Lung (tissue), 12 donors: ENCODE data around the gene RIMOC1. TPM values are rescaled to one million over a fixed set of nuclear protein-coding genes. Genes with fewer than 3 reads are reported as not detected.

ENCODE experiments used
- ATAC-seq: fragments of 200-7000 bp; cut with Tn5 transposase; one replicate; pipeline ENCODE4 v1.9.1; 2020; ENCODE audit warnings: moderate number of reproducible peaks; ENCODE audit not compliant: insufficient read depth, low FRiP score
- DNase-seq, 3 donors: peaks; one replicate each; pipeline ENCODE4 v3.0.0-alpha.2; 2013 to 2017
- H3K27ac ChIP-seq, 2 donors: one replicate each; pipeline ENCODE4 v1.5.1; 2013; ENCODE audit warnings: mild to moderate bottlenecking in 2 of 2, moderate library complexity in 2 of 2, control low read depth in 1 of 2, inconsistent platforms in 1 of 2, low read depth in 1 of 2, low read length in 1 of 2
- H3K27me3 ChIP-seq, 3 donors: one replicate each; pipeline ENCODE4 v1.5.1; 2013; ENCODE audit warnings: low read length in 2 of 3; ENCODE audit not compliant: control insufficient read depth in 3 of 3, insufficient read depth in 3 of 3
- H3K36me3 ChIP-seq, 4 donors: one replicate each; pipeline ENCODE4 v1.5.1; 2013; ENCODE audit warnings: low read length in 4 of 4, mild to moderate bottlenecking in 1 of 4, moderate library complexity in 1 of 4; ENCODE audit not compliant: control insufficient read depth in 4 of 4, insufficient read depth in 4 of 4
- H3K4me1 ChIP-seq, 5 donors: one replicate each; pipeline ENCODE4 v1.5.1; 2013; ENCODE audit warnings: low read length in 5 of 5, mild to moderate bottlenecking in 2 of 5, moderate library complexity in 1 of 5; ENCODE audit not compliant: control insufficient read depth in 5 of 5, insufficient read depth in 5 of 5
- H3K4me3 ChIP-seq: one replicate; pipeline ENCODE4 v1.5.1; 2013; ENCODE audit warnings: mild to moderate bottlenecking, control low read depth, moderate library complexity
- H3K9ac ChIP-seq, 2 donors: one replicate each; pipeline ENCODE4 v1.5.1; 2013; ENCODE audit warnings: low read length in 2 of 2, control low read depth in 1 of 2; ENCODE audit not compliant: insufficient read depth in 1 of 2
- H3K9me3 ChIP-seq, 4 donors: one replicate each; pipeline ENCODE4 v1.5.1; 2013; ENCODE audit warnings: low read length in 3 of 4, mild to moderate bottlenecking in 1 of 4, moderate library complexity in 1 of 4; ENCODE audit not compliant: control insufficient read depth in 4 of 4, insufficient read depth in 3 of 4
- WGBS, 2 donors: extraction: QIAGEN DNeasy Blood & Tissue Kit; methylation state at CpG; one replicate each; pipeline ENCODE4 v1.1.7; 2013; 5-methylcytosine and 5-hydroxymethylcytosine counted together
- polyA plus RNA-seq, 2 donors: library from polyadenylated mRNA; stranded (reverse); fragments of 200-250 nt; gene quantifications; one replicate each; pipeline ENCODE4 v1.2.1, GENCODE V29; 2013
- total RNA-seq, 2 donors: library from RNA; depleted of rRNA in 1 of 2; stranded (reverse); fragments of >200 nt in 1 of 2; gene quantifications; one replicate each; pipeline ENCODE4 v1.2.1, GENCODE V29; 2014 to 2021
- TF ChIP-seq, protein P1 (sequence below): IDR thresholded peaks from 2 replicates; pipeline ENCODE4 v1.5.1; 2012; ENCODE audit warnings: mild to moderate bottlenecking; ENCODE audit errors: control extremely low read depth, extremely low read depth
- donor health status: control.
- donor health status: control.
- donor health status: Bipolar disorder and iron deficiency.
- donor health status: healthy.
- donor health status: DM: yes; HTN: yes; CAD: no.

Gene RIMOC1
- total and polyA plus RNA-seq, 4 donors, result 6.7 to 25.3 (median 17.2) TPM

DNA sequence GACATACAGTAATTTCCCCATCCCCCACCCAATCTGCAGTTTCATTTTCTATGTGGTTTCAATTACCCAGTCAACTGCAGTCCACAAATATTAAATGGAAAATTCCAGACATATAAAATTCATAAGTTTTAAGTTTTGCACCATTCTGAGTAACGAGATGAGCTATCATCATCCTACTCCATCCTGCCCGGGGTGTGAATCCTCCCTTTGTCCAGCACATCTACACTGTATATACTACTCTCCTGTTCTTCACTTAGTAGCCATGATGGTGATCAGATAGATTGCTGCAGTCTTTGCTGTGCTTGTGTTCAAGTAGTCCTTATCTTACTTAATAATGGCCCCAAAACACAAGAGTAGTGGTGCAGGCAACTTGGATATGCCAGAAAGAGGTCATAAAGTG, 45.3 kb upstream of the RIMOC1 start:
- no peak for DNase-seq
- TF ChIP-seq, protein P1, sequence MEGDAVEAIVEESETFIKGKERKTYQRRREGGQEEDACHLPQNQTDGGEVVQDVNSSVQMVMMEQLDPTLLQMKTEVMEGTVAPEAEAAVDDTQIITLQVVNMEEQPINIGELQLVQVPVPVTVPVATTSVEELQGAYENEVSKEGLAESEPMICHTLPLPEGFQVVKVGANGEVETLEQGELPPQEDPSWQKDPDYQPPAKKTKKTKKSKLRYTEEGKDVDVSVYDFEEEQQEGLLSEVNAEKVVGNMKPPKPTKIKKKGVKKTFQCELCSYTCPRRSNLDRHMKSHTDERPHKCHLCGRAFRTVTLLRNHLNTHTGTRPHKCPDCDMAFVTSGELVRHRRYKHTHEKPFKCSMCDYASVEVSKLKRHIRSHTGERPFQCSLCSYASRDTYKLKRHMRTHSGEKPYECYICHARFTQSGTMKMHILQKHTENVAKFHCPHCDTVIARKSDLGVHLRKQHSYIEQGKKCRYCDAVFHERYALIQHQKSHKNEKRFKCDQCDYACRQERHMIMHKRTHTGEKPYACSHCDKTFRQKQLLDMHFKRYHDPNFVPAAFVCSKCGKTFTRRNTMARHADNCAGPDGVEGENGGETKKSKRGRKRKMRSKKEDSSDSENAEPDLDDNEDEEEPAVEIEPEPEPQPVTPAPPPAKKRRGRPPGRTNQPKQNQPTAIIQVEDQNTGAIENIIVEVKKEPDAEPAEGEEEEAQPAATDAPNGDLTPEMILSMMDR, result no peak
- 83 to 97% methylated on average over 2 of the region's 2 CpGs for WGBS, 2 donors
- H3K4me3 ChIP-seq, result no peak overlapping the region
- peaks cover 1 to 15% (median 7%) of the 10 kb centered on the region in 4 donors for H3K36me3 ChIP-seq
- H3K4me1 ChIP-seq, result peaks cover 0 to 2% (median 0%) of the 10 kb centered on the region in 5 donors
- H3K9ac ChIP-seq, result no peak overlapping the region
- ATAC-seq, result no peak
- H3K9me3 ChIP-seq, result no peaks in the 10 kb centered on the region
- H3K27me3 ChIP-seq, result no peaks in the 10 kb centered on the region
- no peak overlapping the region for H3K27ac ChIP-seq

DNA sequence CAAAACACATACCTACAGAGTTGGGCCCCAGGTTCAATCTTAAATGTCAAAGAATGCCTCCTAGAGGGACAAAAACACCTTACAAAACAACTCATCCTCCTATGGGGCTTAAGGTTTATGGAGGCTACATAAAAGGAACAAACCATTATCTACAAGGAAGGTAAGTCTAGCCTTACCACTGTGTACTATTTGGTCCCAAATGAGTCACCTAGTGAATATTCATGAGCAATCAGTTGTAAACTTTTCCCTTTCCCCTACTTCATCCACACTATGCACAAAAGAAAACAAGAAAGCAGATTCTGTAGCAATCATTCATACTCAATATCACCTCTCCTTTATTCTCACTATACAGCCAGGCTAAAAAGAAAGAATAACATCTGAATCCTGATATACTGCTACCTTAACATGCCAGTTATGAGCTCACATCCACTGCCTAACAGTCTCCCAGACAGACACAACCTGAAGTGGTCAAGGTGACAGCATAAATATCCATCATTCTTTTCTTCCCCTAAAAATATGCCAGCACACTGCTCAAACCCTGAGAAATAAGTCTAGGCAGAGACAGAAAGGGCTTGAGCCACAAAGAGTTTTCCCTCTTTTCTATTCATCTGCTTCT, 40.2 kb upstream of the RIMOC1 start:
- Histone ChIP-seq H3K9me3 (no peaks in the 10 kb centered on the region), H3K4me1 (peaks cover 0 to 17% (median 1%) of the 10 kb centered on the region in 5 donors), H3K27ac (no peak overlapping the region), H3K36me3 (peaks cover 0 to 11% (median 0%) of the 10 kb centered on the region in 4 donors), H3K4me3 (no peak overlapping the region), H3K27me3 (no peaks in the 10 kb centered on the region), H3K9ac (no peak overlapping the region)
- TF ChIP-seq, protein P1, result no peak
- no peak for DNase-seq
- ATAC-seq, result no peak

DNA sequence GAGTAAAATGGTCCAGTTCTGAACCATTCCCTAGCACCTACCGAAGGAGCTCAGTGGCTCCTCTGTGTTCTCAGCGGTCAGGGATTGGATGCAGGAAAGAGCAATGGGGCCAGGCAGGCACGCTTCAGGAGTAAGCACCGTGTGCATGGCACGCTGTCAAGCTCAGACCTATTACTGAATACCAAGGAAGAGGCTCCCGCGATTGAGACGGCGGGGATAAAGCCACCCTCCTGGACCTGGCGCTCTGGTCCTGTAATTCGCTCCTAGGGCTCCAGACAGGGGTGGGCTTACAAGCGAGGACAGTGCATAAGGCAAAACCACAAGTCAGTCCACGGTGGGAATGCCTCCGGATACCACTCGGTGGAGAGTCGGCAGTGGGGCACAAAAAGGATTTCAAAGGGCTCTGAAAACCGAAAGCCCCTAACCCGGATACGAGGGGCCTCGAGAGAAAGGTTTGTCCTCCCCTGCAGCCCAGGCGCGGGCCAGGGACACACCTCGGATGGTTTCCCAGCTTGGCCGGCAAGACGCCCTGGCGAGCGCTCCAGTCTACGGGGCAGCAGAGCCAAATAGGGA, 34.9 kb upstream of the RIMOC1 start:
- 15 to 17% methylated on average over 28 of the region's 28 CpGs for WGBS, 2 donors
- no peaks in the 10 kb centered on the region for H3K27me3 ChIP-seq
- DNase-seq (peak in 1 of 3 donors; percentile 35), ATAC-seq (peak; percentile 59)
- TF ChIP-seq, protein P1, result no peak
- H3K9ac ChIP-seq, result peak overlapping the region; percentile 82 to 87
- peaks cover 0 to 20% (median 8%) of the 10 kb centered on the region in 5 donors for H3K4me1 ChIP-seq
- H3K27ac ChIP-seq, result peak overlapping the region; percentile 81 to 94
- no peaks in the 10 kb centered on the region for H3K36me3 ChIP-seq
- H3K9me3 ChIP-seq, result peaks cover 0 to 2% (median 0%) of the 10 kb centered on the region in 4 donors
- peak overlapping the region; percentile 76 for H3K4me3 ChIP-seq
